ENCODE measurements around the gene CDCA3.

DNA sequence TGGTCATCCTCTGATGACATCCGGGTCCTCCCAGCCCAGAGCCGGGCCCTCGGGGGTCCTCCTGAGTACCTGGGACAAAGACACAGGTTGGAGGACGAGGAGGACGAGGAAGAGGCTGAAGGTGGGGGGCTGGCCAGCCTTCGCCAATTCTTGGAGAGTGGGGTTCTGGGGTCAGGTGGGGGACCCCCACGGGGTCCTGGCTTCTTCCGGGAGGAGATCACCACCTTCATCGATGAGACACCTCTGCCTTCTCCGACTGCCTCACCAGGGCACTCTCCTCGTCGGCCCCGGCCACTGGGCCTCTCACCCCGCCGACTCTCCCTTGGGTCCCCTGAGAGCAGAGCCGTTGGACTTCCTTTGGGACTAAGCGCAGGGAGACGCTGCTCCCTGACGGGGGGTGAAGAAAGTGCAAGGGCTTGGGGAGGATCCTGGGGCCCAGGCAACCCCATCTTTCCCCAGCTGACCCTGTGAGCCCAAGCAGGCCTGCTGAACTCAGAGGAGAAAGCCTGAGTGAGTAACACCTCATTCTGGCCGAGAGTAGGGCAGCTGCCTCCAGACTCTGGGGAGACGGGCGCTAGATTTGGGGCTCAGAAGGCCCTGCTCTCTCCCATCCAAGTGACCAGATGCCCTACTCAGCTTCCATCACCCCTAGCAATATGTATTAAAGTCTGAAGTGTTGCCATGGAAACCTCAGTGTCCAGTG lies 24.2 kb downstream of the CDCA3 start:
- no peak for TF ChIP-seq POLR2AphosphoS5 (IDR thresholded peaks at IDR 0.05)
- no peak for TF ChIP-seq POLR2A (IDR thresholded peaks at IDR 0.05)
- TF ChIP-seq, protein P1, sequence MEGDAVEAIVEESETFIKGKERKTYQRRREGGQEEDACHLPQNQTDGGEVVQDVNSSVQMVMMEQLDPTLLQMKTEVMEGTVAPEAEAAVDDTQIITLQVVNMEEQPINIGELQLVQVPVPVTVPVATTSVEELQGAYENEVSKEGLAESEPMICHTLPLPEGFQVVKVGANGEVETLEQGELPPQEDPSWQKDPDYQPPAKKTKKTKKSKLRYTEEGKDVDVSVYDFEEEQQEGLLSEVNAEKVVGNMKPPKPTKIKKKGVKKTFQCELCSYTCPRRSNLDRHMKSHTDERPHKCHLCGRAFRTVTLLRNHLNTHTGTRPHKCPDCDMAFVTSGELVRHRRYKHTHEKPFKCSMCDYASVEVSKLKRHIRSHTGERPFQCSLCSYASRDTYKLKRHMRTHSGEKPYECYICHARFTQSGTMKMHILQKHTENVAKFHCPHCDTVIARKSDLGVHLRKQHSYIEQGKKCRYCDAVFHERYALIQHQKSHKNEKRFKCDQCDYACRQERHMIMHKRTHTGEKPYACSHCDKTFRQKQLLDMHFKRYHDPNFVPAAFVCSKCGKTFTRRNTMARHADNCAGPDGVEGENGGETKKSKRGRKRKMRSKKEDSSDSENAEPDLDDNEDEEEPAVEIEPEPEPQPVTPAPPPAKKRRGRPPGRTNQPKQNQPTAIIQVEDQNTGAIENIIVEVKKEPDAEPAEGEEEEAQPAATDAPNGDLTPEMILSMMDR (IDR thresholded peaks at IDR 0.05), result no peak
- no peak for TF ChIP-seq EP300 (IDR thresholded peaks at IDR 0.05)

All from gastroesophageal sphincter (tissue), 3 donors.